Stimulated activated effector memory CD8-positive, alpha-beta T cell treated with anti-CD3 and anti-CD28 coated beads, Interleukin-12 subunit alpha, Interleukin-12 subunit beta, amount 100 ng/mL, for 72 hours (primary cell): ENCODE data around the gene MYLK.

Experiments used
- ATAC-seq: fragments of 150-1000 bp; cut with Tn5 transposase; 2 replicates; pipeline ENCODE4 v1.10.0; 2021
- DNase-seq, 2 donors: peaks; one replicate each; pipeline ENCODE4 v3.0.0; 2021 to 2022; ENCODE audit warnings: low spot score in 2 of 2
- H3K27ac Mint-ChIP-seq: one replicate; pipeline ENCODE4 v1.8.0; 2022; ENCODE audit warnings: mild to moderate bottlenecking, mixed read lengths
- H3K36me3 Mint-ChIP-seq: one replicate; pipeline ENCODE4 v1.8.0; 2022; ENCODE audit warnings: mild to moderate bottlenecking, mixed read lengths
- H3K4me1 Mint-ChIP-seq: one replicate; pipeline ENCODE4 v1.8.0; 2022; ENCODE audit warnings: mixed read lengths
- H3K4me3 Mint-ChIP-seq: one replicate; pipeline ENCODE4 v1.8.0; 2022; ENCODE audit warnings: mild to moderate bottlenecking, mixed read lengths
- H3K9me3 Mint-ChIP-seq: one replicate; pipeline ENCODE4 v1.8.0; 2022; ENCODE audit warnings: mixed read lengths

The MYLK gene

GRCh38 chr3:123638936-123639689 lies 245.0 kb downstream of the MYLK start:
- Mint-ChIP-seq H3K4me3 (no peak overlapping the region), H3K9me3 (no peaks in the 10 kb centered on the region), H3K36me3 (no peaks in the 10 kb centered on the region), H3K27ac (no peak overlapping the region), H3K4me1 (peaks cover 5% of the 10 kb centered on the region)
- DNase-seq (no peak), ATAC-seq (no peak)

DNA sequence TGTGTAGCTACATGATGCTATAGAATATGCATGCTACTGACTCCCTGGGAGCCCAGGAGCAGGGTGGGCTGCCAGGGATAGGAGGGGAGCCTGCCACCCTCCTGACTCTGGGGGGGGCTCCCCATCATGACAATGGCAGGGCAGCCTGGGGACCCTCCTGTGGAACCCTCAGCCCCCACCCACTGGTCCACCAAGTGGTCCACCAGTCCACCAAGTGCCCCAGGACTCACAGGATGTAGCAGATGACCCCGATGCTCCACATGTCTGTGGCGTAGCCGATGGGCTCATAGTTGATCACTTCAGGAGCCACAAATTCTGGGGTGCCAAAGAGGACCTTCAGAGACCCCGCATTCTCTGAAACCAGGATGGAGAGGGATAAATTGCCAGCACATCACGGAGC lies 246.3 kb downstream of the MYLK start:
- no peaks in the 10 kb centered on the region for H3K36me3 Mint-ChIP-seq
- H3K9me3 Mint-ChIP-seq: no peaks in the 10 kb centered on the region
- DNase-seq: no peak
- no peak overlapping the region for H3K27ac Mint-ChIP-seq
- H3K4me1 Mint-ChIP-seq: peaks cover 5% of the 10 kb centered on the region
- no peak for ATAC-seq
- H3K4me3 Mint-ChIP-seq: no peak overlapping the region

DNA sequence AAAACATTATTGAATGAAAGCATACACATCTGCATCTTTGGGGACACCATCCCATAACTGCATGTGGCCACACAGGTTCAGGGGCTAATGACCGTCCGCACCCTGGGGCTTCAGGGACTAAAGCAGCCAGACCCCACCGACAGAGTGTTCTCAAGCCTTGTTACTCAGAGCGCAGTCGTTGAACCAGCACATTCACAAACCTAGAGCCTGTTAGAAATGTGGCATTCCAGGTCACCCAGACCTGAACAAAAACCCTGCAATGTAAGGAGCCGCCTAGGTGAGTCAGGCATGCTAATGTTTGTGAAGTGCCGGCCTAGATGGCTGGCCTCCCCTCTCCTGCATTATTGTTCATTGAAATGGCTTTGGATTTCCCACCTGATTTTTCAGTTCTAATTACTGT lies 247.0 kb downstream of the MYLK start:
- Mint-ChIP-seq H3K27ac (no peak overlapping the region), H3K9me3 (no peaks in the 10 kb centered on the region), H3K4me1 (peaks cover 1% of the 10 kb centered on the region), H3K4me3 (no peak overlapping the region), H3K36me3 (no peaks in the 10 kb centered on the region)
- no peak for DNase-seq
- no peak for ATAC-seq

GRCh38 chr3:123636431-123636841 lies 247.7 kb downstream of the MYLK start:
- Mint-ChIP-seq H3K27ac (no peak overlapping the region), H3K4me1 (no peaks in the 10 kb centered on the region), H3K9me3 (no peaks in the 10 kb centered on the region), H3K4me3 (no peak overlapping the region), H3K36me3 (no peaks in the 10 kb centered on the region)
- no peak for DNase-seq
- ATAC-seq: peak; percentile 20

- no peaks in the 10 kb centered on the region for H3K36me3 Mint-ChIP-seq
- H3K9me3 Mint-ChIP-seq: no peaks in the 10 kb centered on the region
- H3K4me1 Mint-ChIP-seq: no peaks in the 10 kb centered on the region
- H3K4me3 Mint-ChIP-seq: no peak overlapping the region
- DNase-seq (no peak), ATAC-seq (no peak)
- no peak overlapping the region for H3K27ac Mint-ChIP-seq
Measured at GRCh38 chr3:123635717-123636116, 248.4 kb downstream of the MYLK start.

DNA sequence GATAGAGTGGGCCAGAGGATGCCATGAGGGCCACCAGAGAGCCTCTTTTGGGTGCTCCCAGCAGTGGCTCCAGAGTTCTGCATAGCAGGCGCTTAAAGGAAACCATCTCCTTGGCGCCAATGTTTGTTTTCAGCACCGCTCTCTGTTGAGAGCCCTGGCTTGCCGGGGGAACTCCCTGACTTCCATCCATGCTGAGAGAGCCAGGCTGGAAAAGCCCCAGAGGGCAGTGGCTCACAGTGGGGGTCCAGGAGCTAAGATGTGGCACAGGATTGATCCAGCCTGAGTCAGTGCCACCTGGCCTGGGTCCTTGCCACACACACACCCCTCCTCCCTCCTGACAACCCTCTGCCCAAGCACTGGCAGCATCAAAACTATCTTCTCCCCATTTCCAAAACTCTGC lies 248.9 kb downstream of the MYLK start:
- H3K27ac Mint-ChIP-seq: no peak overlapping the region
- DNase-seq: no peak
- no peaks in the 10 kb centered on the region for H3K36me3 Mint-ChIP-seq
- H3K4me3 Mint-ChIP-seq: no peak overlapping the region
- H3K9me3 Mint-ChIP-seq: no peaks in the 10 kb centered on the region
- no peaks in the 10 kb centered on the region for H3K4me1 Mint-ChIP-seq
- ATAC-seq: no peak

- Mint-ChIP-seq H3K27ac (peak overlapping the region; percentile 77), H3K4me1 (no peaks in the 10 kb centered on the region)
Measured at GRCh38 chr3:123634149-123635051, 249.7 kb downstream of the MYLK start.

GRCh38 chr3:123633530-123633929 lies 250.6 kb downstream of the MYLK start:
- Mint-ChIP-seq H3K27ac (no peak overlapping the region), H3K9me3 (no peaks in the 10 kb centered on the region), H3K4me1 (no peaks in the 10 kb centered on the region), H3K36me3 (no peaks in the 10 kb centered on the region), H3K4me3 (no peak overlapping the region)
- DNase-seq (no peak), ATAC-seq (no peak)

More at GRCh38 chr3:123634149-123635051, 249.7 kb downstream of the MYLK start:
- no peaks in the 10 kb centered on the region for H3K36me3 Mint-ChIP-seq
- H3K9me3 Mint-ChIP-seq: no peaks in the 10 kb centered on the region
- no peak overlapping the region for H3K4me3 Mint-ChIP-seq
- DNase-seq (no peak), ATAC-seq (no peak)

DNA sequence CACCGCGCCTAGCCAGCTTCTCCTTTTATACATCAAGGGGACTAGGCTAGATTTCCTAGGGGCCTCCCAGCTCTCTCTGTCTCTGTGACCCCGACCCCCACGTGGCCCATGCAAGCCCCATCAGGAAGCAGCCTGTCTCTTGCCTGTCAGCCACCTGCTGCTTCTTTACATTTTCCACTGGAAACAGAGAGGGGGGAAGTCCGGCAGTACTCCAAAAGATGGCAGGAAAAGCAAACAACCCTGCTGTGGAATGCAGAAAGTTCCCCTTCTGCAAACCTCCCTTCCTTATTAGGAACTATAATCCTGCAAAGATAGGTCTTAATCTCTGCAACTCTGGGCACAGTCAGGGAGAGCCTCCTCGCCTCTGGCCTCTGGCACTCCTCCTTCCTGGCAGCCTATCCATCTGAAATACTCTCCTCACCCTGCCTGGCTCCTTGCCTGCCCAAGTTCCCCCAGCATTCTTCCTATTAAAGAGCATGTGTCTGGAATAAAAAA lies 251.9 kb downstream of the MYLK start:
- Mint-ChIP-seq H3K9me3 (no peaks in the 10 kb centered on the region), H3K36me3 (no peaks in the 10 kb centered on the region), H3K27ac (no peak overlapping the region), H3K4me3 (no peak overlapping the region), H3K4me1 (no peaks in the 10 kb centered on the region)
- DNase-seq (no peak), ATAC-seq (no peak)

- DNase-seq: no peak
- Mint-ChIP-seq H3K9me3 (no peaks in the 10 kb centered on the region), H3K27ac (no peak overlapping the region), H3K36me3 (no peaks in the 10 kb centered on the region), H3K4me3 (no peak overlapping the region), H3K4me1 (no peaks in the 10 kb centered on the region)
- ATAC-seq: no peak
Measured at GRCh38 chr3:123629747-123630047, 254.4 kb downstream of the MYLK start.

DNA sequence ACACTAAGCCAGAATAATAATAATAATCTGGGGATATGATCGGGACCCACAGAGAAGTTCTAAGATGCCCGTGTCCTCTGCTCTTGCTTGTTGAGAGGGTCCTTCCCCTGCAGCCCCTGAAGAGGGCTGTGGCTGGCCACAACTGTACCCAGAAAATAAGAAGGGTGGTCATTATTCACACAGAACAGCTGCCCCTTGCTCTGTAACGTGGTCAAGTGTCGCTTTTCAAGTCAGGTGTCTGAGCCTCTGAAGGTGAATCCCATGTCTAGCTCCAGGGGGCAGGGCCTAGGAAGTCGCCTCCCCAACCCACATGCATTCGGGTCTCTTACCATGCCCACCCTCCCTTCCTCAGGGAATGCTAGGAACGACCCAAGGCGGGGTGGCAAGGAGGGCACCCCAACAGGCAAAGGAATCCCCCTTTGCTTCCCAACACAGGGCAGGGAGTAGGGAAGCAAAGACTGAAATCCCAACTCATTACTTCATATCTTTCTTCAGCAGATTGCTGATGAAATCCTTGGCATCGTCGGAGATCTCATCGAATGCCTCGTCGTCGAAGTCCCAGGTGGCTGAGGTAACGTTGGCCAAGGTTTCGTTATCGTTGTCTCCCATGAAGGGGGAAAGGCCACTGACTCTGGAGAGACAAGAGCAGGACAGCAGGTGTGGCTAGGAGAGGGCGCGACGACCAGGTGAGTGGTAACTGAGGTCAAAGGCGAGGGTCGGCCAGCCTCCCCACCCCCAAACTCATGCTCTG lies 255.0 kb downstream of the MYLK start:
- no peak for ATAC-seq
- no peak overlapping the region for H3K4me3 Mint-ChIP-seq
- H3K27ac Mint-ChIP-seq: no peak overlapping the region

DNA sequence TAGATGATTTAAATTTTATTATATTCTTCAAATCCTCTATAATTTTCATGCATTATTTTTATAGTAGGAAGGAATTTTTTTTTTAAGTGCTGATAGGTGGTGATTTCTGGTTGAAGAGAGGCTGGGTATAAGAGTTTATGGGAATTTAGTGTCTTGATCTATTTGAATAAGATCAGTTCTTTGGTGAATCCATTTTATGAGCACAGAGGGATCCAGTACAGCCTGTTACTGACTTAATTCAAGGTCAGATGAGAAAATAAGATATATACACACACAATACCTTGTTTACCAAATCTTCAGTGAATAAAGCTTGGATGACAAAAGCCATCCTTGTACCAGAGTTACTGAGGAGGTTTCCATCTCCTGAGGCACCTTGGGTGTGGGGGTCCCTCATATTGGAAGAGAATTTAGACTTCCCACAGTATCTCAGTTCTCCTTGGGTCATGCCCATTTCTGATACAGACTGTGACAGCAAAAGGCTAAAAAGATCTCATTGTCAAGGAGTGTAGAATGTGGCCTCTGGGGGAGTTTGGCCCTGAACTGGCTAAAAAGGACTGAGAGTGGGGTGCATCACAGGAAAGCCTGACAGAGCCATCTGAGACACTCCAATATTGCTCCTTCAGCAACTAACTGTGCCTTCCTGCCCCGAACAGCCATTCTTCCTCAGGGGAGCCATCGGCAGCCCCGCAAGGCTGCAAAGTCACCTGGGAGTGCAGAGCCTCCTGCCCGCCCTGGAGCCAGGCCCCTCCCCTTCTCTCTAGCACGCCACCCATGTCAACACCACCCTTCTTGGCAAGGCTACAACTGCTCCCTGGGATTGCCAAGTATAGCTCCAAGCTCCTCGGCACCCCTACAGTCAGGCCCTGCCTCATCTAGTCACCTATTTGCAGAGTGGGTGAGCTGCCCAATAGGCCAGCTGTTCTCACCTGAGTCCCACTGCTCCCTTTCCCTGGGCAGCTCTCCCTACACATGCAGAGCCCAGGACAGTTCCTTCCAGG lies 256.2 kb downstream of the MYLK start:
- H3K9me3 Mint-ChIP-seq: no peaks in the 10 kb centered on the region
- no peak overlapping the region for H3K4me3 Mint-ChIP-seq
- H3K27ac Mint-ChIP-seq: no peak overlapping the region

More for the DNA sequence above, 255.0 kb downstream of the MYLK start:
- Mint-ChIP-seq H3K36me3 (no peaks in the 10 kb centered on the region), H3K4me1 (no peaks in the 10 kb centered on the region), H3K9me3 (no peaks in the 10 kb centered on the region)
- DNase-seq: no peak

DNA sequence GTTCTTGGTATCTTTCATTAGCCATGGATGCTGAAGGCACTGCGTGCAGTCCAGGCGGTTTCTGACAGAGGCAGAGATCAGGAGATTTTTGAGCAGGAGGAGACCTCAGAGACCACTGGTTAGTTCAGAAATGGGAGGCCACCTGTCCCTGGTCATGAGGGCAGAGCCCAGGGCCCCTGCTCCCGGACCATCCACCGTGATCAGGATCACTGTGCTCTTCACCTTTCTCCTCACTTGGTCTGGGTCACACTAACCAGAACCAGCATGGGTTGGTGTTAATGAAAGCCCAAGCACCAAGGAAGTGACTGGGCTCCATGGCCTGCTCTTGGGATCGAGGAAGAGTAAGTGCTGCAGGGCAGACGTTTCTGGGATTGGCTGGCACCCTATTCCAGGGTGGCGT lies 257.3 kb downstream of the MYLK start:
- no peak overlapping the region for H3K4me3 Mint-ChIP-seq
- no peaks in the 10 kb centered on the region for H3K4me1 Mint-ChIP-seq
- H3K27ac Mint-ChIP-seq: no peak overlapping the region
- H3K9me3 Mint-ChIP-seq: no peaks in the 10 kb centered on the region
- no peak for DNase-seq
- no peak for ATAC-seq
- H3K36me3 Mint-ChIP-seq: no peaks in the 10 kb centered on the region

More for the DNA sequence above, 256.2 kb downstream of the MYLK start:
- ATAC-seq: peak; percentile 28
- no peak for DNase-seq
- H3K36me3 Mint-ChIP-seq: no peaks in the 10 kb centered on the region
- no peaks in the 10 kb centered on the region for H3K4me1 Mint-ChIP-seq

DNA sequence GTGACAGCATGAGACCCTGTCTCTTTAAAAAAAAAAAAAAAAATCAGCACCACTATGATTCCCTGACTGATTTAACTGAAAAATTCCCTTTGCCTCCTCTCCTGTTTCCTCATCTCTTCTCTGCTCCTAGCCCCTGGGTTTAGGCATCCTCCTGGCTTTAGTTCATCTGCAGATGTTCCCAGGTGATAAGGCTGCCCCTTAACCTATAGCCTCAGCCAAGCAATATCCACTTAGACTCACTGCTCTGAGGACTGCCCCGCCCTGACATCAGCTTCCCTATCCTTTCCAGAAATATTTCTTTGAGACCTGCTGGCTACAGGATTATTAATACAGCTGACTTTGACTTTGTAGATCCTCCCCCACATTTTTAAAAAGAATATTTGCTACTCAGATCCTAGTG lies 259.8 kb downstream of the MYLK start:
- no peak for ATAC-seq

More for the DNA sequence above, 259.8 kb downstream of the MYLK start:
- Mint-ChIP-seq H3K36me3 (no peaks in the 10 kb centered on the region), H3K9me3 (no peaks in the 10 kb centered on the region), H3K27ac (no peak overlapping the region), H3K4me1 (no peaks in the 10 kb centered on the region), H3K4me3 (no peak overlapping the region)
- DNase-seq: no peak
